ENCODE results near the gene MACF1.
"Not testable (repeated sequence)": the region's sequence is repeated elsewhere in the genome, so short reads cannot be mapped to it uniquely, and the experiment has no call there.

The MACF1 gene

GRCh38 chr1:39473324-39473723 lies 268.8 kb downstream of the MACF1 start:
- DNase-seq = no peak

- DNase-seq = no peak
Observed at GRCh38 chr1:39474810-39475209, 270.3 kb downstream of the MACF1 start.

- not testable (repeated sequence) for DNase-seq
Observed at GRCh38 chr1:39475551-39475950, 271.1 kb downstream of the MACF1 start.

- DNase-seq = no peak
Observed at GRCh38 chr1:39478126-39478915, 273.8 kb downstream of the MACF1 start.

GRCh38 chr1:39481289-39481688 lies 276.8 kb downstream of the MACF1 start:
- no peak for DNase-seq

GRCh38 chr1:39483276-39483675 lies 278.8 kb downstream of the MACF1 start:
- DNase-seq = no peak

- DNase-seq = no peak
Observed at GRCh38 chr1:39484564-39484963, 280.1 kb downstream of the MACF1 start.

GRCh38 chr1:39485046-39485803 lies 280.7 kb downstream of the MACF1 start:
- no peak for DNase-seq

GRCh38 chr1:39488012-39488545 lies 283.6 kb downstream of the MACF1 start:
- DNase-seq = no peak

GRCh38 chr1:39488793-39489566 lies 284.5 kb downstream of the MACF1 start:
- no peak for DNase-seq

- DNase-seq = peak in 1 of 2 experiments; percentile 29
Observed at GRCh38 chr1:39489567-39490239, 285.2 kb downstream of the MACF1 start.

GRCh38 chr1:39490596-39491145 lies 286.2 kb downstream of the MACF1 start:
- peak in 1 of 2 experiments; percentile 5 for DNase-seq

GRCh38 chr1:39491146-39491921 lies 286.8 kb downstream of the MACF1 start, which contains the start of gene BMP8A:
Gene BMP8A (plus strand): TSS chr1:39491636. CDS start chr1:39491992, 356 bp downstream.
- peak; percentile 19 to 41 for DNase-seq

- not testable (repeated sequence) for DNase-seq
Observed at GRCh38 chr1:39492118-39493042, 287.9 kb downstream of the MACF1 start.

GRCh38 chr1:39493043-39493810 lies 288.7 kb downstream of the MACF1 start:
- DNase-seq = not testable (repeated sequence)

GRCh38 chr1:39494671-39495410 lies 290.3 kb downstream of the MACF1 start:
- no peak for DNase-seq

GRCh38 chr1:39496520-39496919 lies 292.0 kb downstream of the MACF1 start:
- not testable (repeated sequence) for DNase-seq

GRCh38 chr1:39497585-39497984 lies 293.1 kb downstream of the MACF1 start:
- no peak for DNase-seq

All from SW 1271 (cell line).